PFSK-1 (cell line): ENCODE data around the gene PTPRM.

Experiments
- FOXP2 ChIP-seq: optimal IDR thresholded peaks from 2 replicates; pipeline ENCODE3; 2011; ENCODE audit warnings: borderline replicate concordance, control low read depth, inconsistent platforms; ENCODE audit not compliant: insufficient read depth; ENCODE audit errors: extremely low read length, extremely low read depth
- POLR2AphosphoS5 ChIP-seq: IDR thresholded peaks from 2 replicates; pipeline ENCODE4 v1.6.1; 2012; ENCODE audit warnings: low read depth, mild to moderate bottlenecking, control low read depth, low read length, moderate library complexity
- SIN3A ChIP-seq: IDR thresholded peaks from 2 replicates; pipeline ENCODE4 v1.6.1; 2012; ENCODE audit warnings: mild to moderate bottlenecking, low read length, moderate library complexity, borderline replicate concordance; ENCODE audit not compliant: insufficient read depth
- TAF1 ChIP-seq: IDR thresholded peaks from 2 replicates; pipeline ENCODE4 v1.6.1; 2012; ENCODE audit warnings: low read length, control low read depth, borderline replicate concordance; ENCODE audit not compliant: insufficient read depth
- TF ChIP-seq, protein P1 (sequence below), 2 experiments: IDR thresholded peaks; 2 replicates each; pipeline versions ENCODE4 v1.6.1 to v1.8.0; 2011 to 2012; ENCODE audit warnings: low read depth in 2 of 2, low read length in 2 of 2, control low read depth in 1 of 2, inconsistent platforms in 1 of 2, mild to moderate bottlenecking in 1 of 2, moderate library complexity in 1 of 2; ENCODE audit not compliant: insufficient read depth in 1 of 2

Gene PTPRM

GRCh38 chr18:7812431-7813063 lies 245.4 kb downstream of the PTPRM start:
- no peak for TF ChIP-seq TAF1
- TF ChIP-seq, protein P1, sequence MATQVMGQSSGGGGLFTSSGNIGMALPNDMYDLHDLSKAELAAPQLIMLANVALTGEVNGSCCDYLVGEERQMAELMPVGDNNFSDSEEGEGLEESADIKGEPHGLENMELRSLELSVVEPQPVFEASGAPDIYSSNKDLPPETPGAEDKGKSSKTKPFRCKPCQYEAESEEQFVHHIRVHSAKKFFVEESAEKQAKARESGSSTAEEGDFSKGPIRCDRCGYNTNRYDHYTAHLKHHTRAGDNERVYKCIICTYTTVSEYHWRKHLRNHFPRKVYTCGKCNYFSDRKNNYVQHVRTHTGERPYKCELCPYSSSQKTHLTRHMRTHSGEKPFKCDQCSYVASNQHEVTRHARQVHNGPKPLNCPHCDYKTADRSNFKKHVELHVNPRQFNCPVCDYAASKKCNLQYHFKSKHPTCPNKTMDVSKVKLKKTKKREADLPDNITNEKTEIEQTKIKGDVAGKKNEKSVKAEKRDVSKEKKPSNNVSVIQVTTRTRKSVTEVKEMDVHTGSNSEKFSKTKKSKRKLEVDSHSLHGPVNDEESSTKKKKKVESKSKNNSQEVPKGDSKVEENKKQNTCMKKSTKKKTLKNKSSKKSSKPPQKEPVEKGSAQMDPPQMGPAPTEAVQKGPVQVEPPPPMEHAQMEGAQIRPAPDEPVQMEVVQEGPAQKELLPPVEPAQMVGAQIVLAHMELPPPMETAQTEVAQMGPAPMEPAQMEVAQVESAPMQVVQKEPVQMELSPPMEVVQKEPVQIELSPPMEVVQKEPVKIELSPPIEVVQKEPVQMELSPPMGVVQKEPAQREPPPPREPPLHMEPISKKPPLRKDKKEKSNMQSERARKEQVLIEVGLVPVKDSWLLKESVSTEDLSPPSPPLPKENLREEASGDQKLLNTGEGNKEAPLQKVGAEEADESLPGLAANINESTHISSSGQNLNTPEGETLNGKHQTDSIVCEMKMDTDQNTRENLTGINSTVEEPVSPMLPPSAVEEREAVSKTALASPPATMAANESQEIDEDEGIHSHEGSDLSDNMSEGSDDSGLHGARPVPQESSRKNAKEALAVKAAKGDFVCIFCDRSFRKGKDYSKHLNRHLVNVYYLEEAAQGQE (IDR thresholded peaks at IDR 0.05; ENCODE audit: insufficient read depth in 1 of 2, low read depth in 2 of 2, low read length in 2 of 2), result no peak
- no peak for TF ChIP-seq POLR2AphosphoS5
- TF ChIP-seq SIN3A, result no peak
- no peak for TF ChIP-seq FOXP2

DNA sequence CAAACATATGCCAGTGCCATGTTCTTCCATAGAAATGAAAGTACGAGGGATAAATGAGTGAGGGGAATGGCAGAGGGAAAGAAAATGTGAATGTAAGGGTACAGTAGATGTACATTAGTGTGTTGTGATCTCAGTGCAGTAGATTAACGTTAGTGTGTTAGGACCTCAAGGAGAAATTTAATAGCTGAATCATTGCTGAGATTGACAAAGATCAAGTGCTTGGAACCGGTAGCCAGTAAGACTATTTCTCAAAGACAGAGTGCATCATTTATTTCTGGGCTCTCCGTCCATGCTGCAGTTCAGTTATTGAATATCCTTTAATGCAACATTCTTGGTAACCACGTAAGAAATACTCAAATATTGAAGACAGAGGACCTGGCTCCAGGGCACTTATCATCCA lies 246.0 kb downstream of the PTPRM start:
- TF ChIP-seq POLR2AphosphoS5 (no peak), TAF1 (no peak), SIN3A (no peak), FOXP2 (no peak)
- TF ChIP-seq, protein P1 (IDR thresholded peaks at IDR 0.05; ENCODE audit: insufficient read depth in 1 of 2, low read depth in 2 of 2, low read length in 2 of 2), result no peak

DNA sequence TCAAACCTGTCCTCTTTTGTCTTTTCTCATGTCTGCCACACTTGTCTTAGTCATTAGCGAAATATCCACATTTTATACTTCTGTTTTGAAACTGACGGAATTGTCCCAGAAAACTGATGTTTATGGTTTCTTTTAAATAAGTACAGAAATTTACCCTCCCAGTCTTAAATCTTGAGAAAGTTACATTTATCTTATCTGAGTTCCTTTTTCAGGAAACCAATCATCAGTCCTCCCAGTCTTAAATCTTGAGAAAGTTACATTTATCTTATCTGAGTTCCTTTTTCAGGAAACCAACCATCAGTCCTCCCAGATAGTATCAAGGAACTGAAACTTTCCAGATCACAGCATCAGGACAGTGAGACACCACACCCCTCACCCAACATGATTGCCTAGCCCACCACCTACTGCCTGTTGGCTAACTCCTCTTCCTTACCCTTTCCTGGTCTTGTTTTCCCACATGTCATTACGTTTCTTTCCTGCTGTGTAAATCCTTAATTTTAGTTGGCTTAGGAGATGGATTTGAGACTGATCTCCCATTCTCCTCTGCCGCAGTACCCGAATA lies 247.7 kb downstream of the PTPRM start:
- TF ChIP-seq SIN3A (no peak), FOXP2 (no peak), TAF1 (no peak), POLR2AphosphoS5 (no peak)
- TF ChIP-seq, protein P1 (IDR thresholded peaks at IDR 0.05; ENCODE audit: insufficient read depth in 1 of 2, low read depth in 2 of 2, low read length in 2 of 2), result no peak

- TF ChIP-seq POLR2AphosphoS5 (no peak), TAF1 (no peak), SIN3A (no peak), FOXP2 (no peak)
- TF ChIP-seq, protein P1 (IDR thresholded peaks at IDR 0.05; ENCODE audit: insufficient read depth in 1 of 2, low read depth in 2 of 2, low read length in 2 of 2), result no peak
These were observed 248.7 kb downstream of the PTPRM start for GRCh38 chr18:7815787-7816186.
